Psoas muscle (tissue), 8 donors: ENCODE results near the gene TTC13. TPM values are rescaled to one million over a fixed set of nuclear protein-coding genes. Genes with fewer than 3 reads are reported as not detected.

Source experiments
- ATAC-seq, 4 donors: fragments of 200-7000 bp; cut with Tn5 transposase; one replicate each; pipeline ENCODE4 v1.9.1; 2020; ENCODE audit warnings: moderate library complexity in 3 of 4, mild to moderate bottlenecking in 2 of 4
- DNase-seq, 2 donors: peaks; one replicate each; pipeline ENCODE4 v3.0.0-alpha.2; 2020
- H3K27ac ChIP-seq: fragments of 200-600 bp; one replicate; pipeline ENCODE4 v1.8.0; 2022
- H3K27me3 ChIP-seq, 3 donors: fragments of 200-600 bp in 1 of 3; one replicate each; pipeline versions ENCODE4 v1.6.1 to v1.8.0; 2013 to 2022; ENCODE audit warnings: low read length in 2 of 3, mild to moderate bottlenecking in 2 of 3, moderate library complexity in 1 of 3; ENCODE audit not compliant: insufficient read depth in 3 of 3
- H3K36me3 ChIP-seq, 2 donors: fragments of 200-600 bp in 1 of 2; one replicate each; pipeline versions ENCODE4 v1.6.1 to v1.8.0; 2013 to 2022; ENCODE audit warnings: low read depth in 1 of 2, mild to moderate bottlenecking in 1 of 2, moderate library complexity in 1 of 2; ENCODE audit not compliant: insufficient read depth in 1 of 2
- H3K4me1 ChIP-seq: fragments of 200-600 bp; one replicate; pipeline ENCODE4 v1.8.0; 2022
- H3K4me3 ChIP-seq: fragments of 200-600 bp; one replicate; pipeline ENCODE4 v1.8.0; 2022; ENCODE audit warnings: mild to moderate bottlenecking
- H3K9me3 ChIP-seq: fragments of 200-600 bp; one replicate; pipeline ENCODE4 v1.8.0; 2022
- WGBS, 3 donors: extraction: QIAGEN DNeasy Blood & Tissue Kit; methylation state at CpG; one replicate each; pipeline versions ENCODE4 v1.1.6 to v1.1.7; 2013; 5-methylcytosine and 5-hydroxymethylcytosine counted together
- intact Hi-C, 2 donors: fragments of 100-400 bp; cut with DNase I; formaldehyde crosslinking; loops; one replicate each; pipeline versions ENCODE4 v1.11.0 to v1.14.2; 2022
- polyA plus RNA-seq, 3 donors: library from polyadenylated mRNA; stranded (reverse); fragments of 200-250 nt; gene quantifications; one replicate each; pipeline ENCODE4 v1.2.3, GENCODE V29; 2013
- total RNA-seq, 4 donors: library from RNA; stranded (reverse); fragmentation: NEBNext Ultra II Directional in 2 of 4; extraction: Animal tissue kit (Norgen Biotek cat#: 25700) in 2 of 4; gene quantifications; one replicate each; pipeline versions ENCODE4 v1.2.1 to v1.2.4, GENCODE V29; 2021 to 2023
- TF ChIP-seq, protein P1 (sequence below): fragments of 200-600 bp; IDR thresholded peaks from one replicate; pipeline ENCODE4 v1.8.0; 2022; ENCODE audit warnings: antibody characterized with exemption
- donor health status: healthy with polysubstance abuse.
- donor health status: DM: no; HTN: no; CAD: no; lungs with moderate emphysema.
- donor health status: Bipolar disorder and iron deficiency.
- donor health status: healthy.
- donor health status: DM: yes; HTN: yes; CAD: no.
- donor health status: DM: no; HTN: no; CAD: no.
- donor health status: DM: no; HTN: no; CAD: no.
- donor health status: DM: yes; HTN: yes; CAD: no.

TTC13 gene
- total and polyA plus RNA-seq, 7 donors = 7.6 to 24.2 (median 11.2) TPM

GRCh38 chr1:230866171-230867070 lies 112.2 kb downstream of the TTC13 start:
- ATAC-seq = peak in 3 of 4 donors; percentile 11 to 41 (median 24)
- intact Hi-C loops = loop anchor here in 1 of 2 donors (5.0 kb wide), 1 partner anchor 59 kb away; no protein-coding TSS in a partner anchor
- TF ChIP-seq, protein P1, sequence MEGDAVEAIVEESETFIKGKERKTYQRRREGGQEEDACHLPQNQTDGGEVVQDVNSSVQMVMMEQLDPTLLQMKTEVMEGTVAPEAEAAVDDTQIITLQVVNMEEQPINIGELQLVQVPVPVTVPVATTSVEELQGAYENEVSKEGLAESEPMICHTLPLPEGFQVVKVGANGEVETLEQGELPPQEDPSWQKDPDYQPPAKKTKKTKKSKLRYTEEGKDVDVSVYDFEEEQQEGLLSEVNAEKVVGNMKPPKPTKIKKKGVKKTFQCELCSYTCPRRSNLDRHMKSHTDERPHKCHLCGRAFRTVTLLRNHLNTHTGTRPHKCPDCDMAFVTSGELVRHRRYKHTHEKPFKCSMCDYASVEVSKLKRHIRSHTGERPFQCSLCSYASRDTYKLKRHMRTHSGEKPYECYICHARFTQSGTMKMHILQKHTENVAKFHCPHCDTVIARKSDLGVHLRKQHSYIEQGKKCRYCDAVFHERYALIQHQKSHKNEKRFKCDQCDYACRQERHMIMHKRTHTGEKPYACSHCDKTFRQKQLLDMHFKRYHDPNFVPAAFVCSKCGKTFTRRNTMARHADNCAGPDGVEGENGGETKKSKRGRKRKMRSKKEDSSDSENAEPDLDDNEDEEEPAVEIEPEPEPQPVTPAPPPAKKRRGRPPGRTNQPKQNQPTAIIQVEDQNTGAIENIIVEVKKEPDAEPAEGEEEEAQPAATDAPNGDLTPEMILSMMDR = no peak
- peaks cover 59% of the 10 kb centered on the region for H3K4me1 ChIP-seq
- H3K27me3 ChIP-seq = no peaks in the 10 kb centered on the region
- peak overlapping the region; percentile 90 for H3K27ac ChIP-seq
- 39 to 52% (median 43%) methylated on average over 9 of the region's 9 CpGs for WGBS, 3 donors
- no peaks in the 10 kb centered on the region for H3K36me3 ChIP-seq
- H3K9me3 ChIP-seq = no peaks in the 10 kb centered on the region
- H3K4me3 ChIP-seq = peak overlapping the region; percentile 85
- DNase-seq = no peak

GRCh38 chr1:230865062-230865817 lies 113.4 kb downstream of the TTC13 start:
- DNase-seq = peak in 1 of 2 donors; percentile 58
- Histone ChIP-seq H3K4me3 (peak overlapping the region; percentile 85), H3K9me3 (no peaks in the 10 kb centered on the region), H3K27ac (peak overlapping the region; percentile 90), H3K4me1 (peaks cover 62% of the 10 kb centered on the region), H3K27me3 (no peaks in the 10 kb centered on the region), H3K36me3 (no peaks in the 10 kb centered on the region)
- TF ChIP-seq, protein P1 = no peak
- intact Hi-C loops = loop anchor here in 1 of 2 donors (5.0 kb wide), 1 partner anchor 58 kb away; no protein-coding TSS in a partner anchor
- WGBS, 3 donors = 70 to 83% (median 73%) methylated on average over 8 of the region's 8 CpGs
- no peak for ATAC-seq

GRCh38 chr1:230864441-230864840 lies 114.2 kb downstream of the TTC13 start:
- TF ChIP-seq, protein P1 = no peak
- no peak for ATAC-seq
- Histone ChIP-seq H3K36me3 (no peaks in the 10 kb centered on the region), H3K4me1 (peaks cover 64% of the 10 kb centered on the region), H3K9me3 (no peaks in the 10 kb centered on the region), H3K27ac (peak overlapping the region; percentile 30), H3K27me3 (no peaks in the 10 kb centered on the region), H3K4me3 (peak overlapping the region; percentile 19)
- intact Hi-C loops = loop anchor here in 1 of 2 donors (5.0 kb wide), 1 partner anchor 42 kb away; no protein-coding TSS in a partner anchor
- no peak for DNase-seq
- WGBS, 3 donors = 38 to 61% (median 43%) methylated on average over 9 of the region's 9 CpGs

DNA sequence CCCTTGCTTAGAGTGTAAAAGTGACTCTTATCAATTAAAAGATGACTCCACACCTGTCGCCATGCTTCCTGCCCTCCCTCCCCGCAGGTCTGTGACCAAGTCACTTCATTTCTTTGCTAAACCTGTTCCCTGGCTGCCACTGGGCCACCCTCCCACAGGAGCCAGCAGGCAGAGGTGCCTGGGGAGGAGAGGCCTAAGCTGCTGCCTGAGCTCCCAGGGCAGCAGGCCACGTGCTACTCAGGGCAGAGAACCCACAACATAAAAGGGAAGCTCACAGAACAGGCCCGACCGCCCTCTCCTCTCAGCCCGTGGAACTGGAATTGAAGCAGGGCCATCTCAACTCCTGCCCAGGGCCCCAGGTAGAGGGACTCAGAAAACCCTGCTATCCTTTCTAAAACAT lies 115.2 kb downstream of the TTC13 start:
- Histone ChIP-seq H3K4me3 (no peak overlapping the region), H3K27me3 (no peaks in the 10 kb centered on the region), H3K27ac (peak overlapping the region; percentile 60), H3K36me3 (no peaks in the 10 kb centered on the region), H3K4me1 (peaks cover 66% of the 10 kb centered on the region), H3K9me3 (no peaks in the 10 kb centered on the region)
- DNase-seq (peak; percentile 27 to 54), ATAC-seq (no peak)
- WGBS, 3 donors = 38 to 75% (median 43%) methylated on average over 6 of the region's 6 CpGs
- intact Hi-C loops = loop anchor here in 1 of 2 donors (5.0 kb wide), 1 partner anchor 41 kb away; no protein-coding TSS in a partner anchor
- TF ChIP-seq, protein P1 = no peak
